GM23338 (cell line): ENCODE data around the gene PTGIR. TPM values are rescaled to one million over a fixed set of nuclear protein-coding genes. Genes with fewer than 3 reads are reported as not detected.

Source experiments
- ATAC-seq: fragments of 200-7000 bp; cut with Tn5 transposase; 3 replicates; pipeline ENCODE4 v1.9.1; 2020
- DNase-seq: peaks from one replicate; pipeline ENCODE4 v3.0.0-alpha.2; 2015; ENCODE audit warnings: low spot score
- H2AFZ ChIP-seq: fragments of 200-600 bp; sonication (generic); 2 replicates; pipeline ENCODE4 v1.8.0; 2016; ENCODE audit warnings: antibody characterized with exemption, mild to moderate bottlenecking, moderate library complexity
- H3F3A ChIP-seq: fragments of 200-600 bp; sonication (generic); replicated peaks from 2 replicates; pipeline ENCODE4 v1.8.0; 2017; ENCODE audit warnings: antibody characterized with exemption, mixed run types, low read depth
- H3K27ac ChIP-seq: fragments of 200-600 bp; sonication (generic); 2 replicates; pipeline ENCODE4 v1.6.1; 2016; ENCODE audit warnings: low read depth
- H3K27me3 ChIP-seq: fragments of 200-600 bp; sonication (generic); 2 replicates; pipeline ENCODE4 v1.8.0; 2016; ENCODE audit warnings: mild to moderate bottlenecking, mixed run types, moderate library complexity; ENCODE audit not compliant: insufficient read depth
- H3K36me3 ChIP-seq: fragments of 200-600 bp; sonication (generic); 2 replicates; pipeline ENCODE4 v1.8.0; 2016; ENCODE audit warnings: mild to moderate bottlenecking; ENCODE audit not compliant: insufficient read depth
- H3K4me1 ChIP-seq: fragments of 200-600 bp; sonication (generic); 2 replicates; pipeline ENCODE4 v1.8.0; 2016; ENCODE audit warnings: mild to moderate bottlenecking, moderate library complexity; ENCODE audit not compliant: insufficient read depth
- H3K4me2 ChIP-seq: fragments of 200-600 bp; sonication (generic); 2 replicates; pipeline ENCODE4 v1.7.1; 2017; ENCODE audit warnings: mixed run types
- H3K4me3 ChIP-seq: fragments of 200-600 bp; sonication (generic); 2 replicates; pipeline ENCODE4 v1.6.1; 2016; ENCODE audit warnings: mixed run types
- H3K79me2 ChIP-seq: fragments of 200-600 bp; sonication (generic); replicated peaks from 2 replicates; pipeline ENCODE4 v1.8.0; 2017; ENCODE audit warnings: mild to moderate bottlenecking; ENCODE audit not compliant: insufficient read depth
- H3K9me2 ChIP-seq: fragments of 200-600 bp; sonication (generic); 2 replicates; pipeline ENCODE4 v1.8.0; 2017; ENCODE audit not compliant: insufficient read depth
- H4K20me1 ChIP-seq: fragments of 200-600 bp; sonication (generic); replicated peaks from 2 replicates; pipeline ENCODE4 v1.8.0; 2017; ENCODE audit warnings: mild to moderate bottlenecking; ENCODE audit not compliant: insufficient read depth
- H3K27ac Mint-ChIP-seq: 2 replicates; pipeline ENCODE4 v1.8.0; 2020; ENCODE audit warnings: inconsistent platforms, mild to moderate bottlenecking, moderate library complexity, mixed read lengths
- H3K27me3 Mint-ChIP-seq: 3 replicates; pipeline ENCODE4 v1.8.0; 2022; ENCODE audit warnings: low read depth, mild to moderate bottlenecking, moderate library complexity, mixed read lengths, inconsistent platforms; ENCODE audit not compliant: insufficient read depth, poor library complexity
- H3K36me3 Mint-ChIP-seq: 3 replicates; pipeline ENCODE4 v1.8.0; 2021; ENCODE audit warnings: low read depth, mild to moderate bottlenecking, inconsistent platforms, moderate library complexity, mixed read lengths
- H3K4me1 Mint-ChIP-seq: 3 replicates; pipeline ENCODE4 v1.8.0; 2020; ENCODE audit warnings: mild to moderate bottlenecking, inconsistent platforms, mixed read lengths
- H3K4me3 Mint-ChIP-seq: 3 replicates; pipeline ENCODE4 v1.8.0; 2021; ENCODE audit warnings: moderate library complexity, mild to moderate bottlenecking, inconsistent platforms, mixed read lengths
- H3K9me3 Mint-ChIP-seq: 3 replicates; pipeline ENCODE4 v1.8.0; 2020; ENCODE audit warnings: moderate library complexity, mild to moderate bottlenecking, inconsistent platforms, mixed read lengths
- CREB1 ChIP-seq: fragments of 250-450 bp; sonication (Bioruptor Pico); IDR thresholded peaks from 2 replicates; pipeline ENCODE4 v1.5.0; 2020; ENCODE audit warnings: low read depth, mild to moderate bottlenecking, moderate library complexity
- CTCF ChIP-seq, 2 experiments: fragments of 200-600 bp in 1 of 2; sonication (generic) in 1 of 2; conservative IDR thresholded peaks; 2 replicates each; pipeline versions ENCODE4 v1.5.1 to v1.6.1; 2016 to 2017; ENCODE audit warnings: antibody characterized with exemption in 2 of 2, low read depth in 2 of 2, mild to moderate bottlenecking in 2 of 2, moderate library complexity in 1 of 2
- EZH2 ChIP-seq: fragments of 200-600 bp; sonication (generic); IDR thresholded peaks from one replicate; pipeline ENCODE4 v1.8.0; 2017; ENCODE audit warnings: antibody characterized with exemption, mild to moderate bottlenecking, low read depth; ENCODE audit not compliant: unreplicated experiment
- EZH2phosphoT487 ChIP-seq: fragments of 200-600 bp; sonication (generic); IDR thresholded peaks from one replicate; pipeline ENCODE4 v1.8.1; 2018; ENCODE audit warnings: antibody characterized with exemption; ENCODE audit not compliant: unreplicated experiment
- JUNB ChIP-seq: IDR thresholded peaks from one replicate; pipeline ENCODE4 v1.6.1; 2016; ENCODE audit warnings: antibody characterized with exemption; ENCODE audit not compliant: unreplicated experiment
- NANOG ChIP-seq: IDR thresholded peaks from 2 replicates; pipeline ENCODE4 v1.6.1; 2016; ENCODE audit warnings: antibody characterized with exemption, borderline replicate concordance
- POLR2AphosphoS5 ChIP-seq: IDR thresholded peaks from 2 replicates; pipeline ENCODE4 v1.6.1; 2016; ENCODE audit warnings: antibody characterized with exemption, low read depth
- STAT1 ChIP-seq: IDR thresholded peaks from one replicate; pipeline ENCODE4 v1.6.1; 2016; ENCODE audit warnings: antibody characterized with exemption; ENCODE audit not compliant: unreplicated experiment
- ZNF114 ChIP-seq: fragments of 250-450 bp; sonication (Bioruptor Pico); IDR thresholded peaks from 2 replicates; pipeline ENCODE4 v1.5.0; 2020; ENCODE audit warnings: mild to moderate bottlenecking, moderate library complexity
- ZNF331 ChIP-seq: fragments of 250-450 bp; sonication (Bioruptor Pico); IDR thresholded peaks from 2 replicates; pipeline ENCODE4 v1.5.0; 2020; ENCODE audit warnings: low read depth, mild to moderate bottlenecking, moderate library complexity
- polyA plus RNA-seq: library from polyadenylated mRNA; unstranded; fragments of >200 nt; fragmentation: Nextera tagmentation; extraction: Ambion mirVana; gene quantifications from 2 replicates; pipeline ENCODE4 v1.2.1, GENCODE V29; 2016
- total RNA-seq: library from RNA; depleted of rRNA; stranded (reverse); fragments of >200 nt; shearing (Covaris generic); gene quantifications from 2 replicates; pipeline ENCODE4 v1.2.3, GENCODE V29; 2014
- TF ChIP-seq, protein P1 (sequence below): IDR thresholded peaks from one replicate; pipeline ENCODE4 v1.6.1; 2018; ENCODE audit warnings: antibody characterized with exemption; ENCODE audit not compliant: unreplicated experiment
- TF ChIP-seq, protein P2 (sequence below): fragments of 250-450 bp; sonication (Bioruptor Pico); IDR thresholded peaks from 2 replicates; pipeline ENCODE4 v1.5.0; 2020; ENCODE audit warnings: mild to moderate bottlenecking, moderate library complexity
- TF ChIP-seq, protein P3 (sequence below): IDR thresholded peaks from 2 replicates; pipeline ENCODE4 v1.6.1; 2016; ENCODE audit warnings: antibody characterized with exemption

PTGIR gene
- total and polyA plus RNA-seq, 2 experiments from 2014 or later: not detected

DNA sequence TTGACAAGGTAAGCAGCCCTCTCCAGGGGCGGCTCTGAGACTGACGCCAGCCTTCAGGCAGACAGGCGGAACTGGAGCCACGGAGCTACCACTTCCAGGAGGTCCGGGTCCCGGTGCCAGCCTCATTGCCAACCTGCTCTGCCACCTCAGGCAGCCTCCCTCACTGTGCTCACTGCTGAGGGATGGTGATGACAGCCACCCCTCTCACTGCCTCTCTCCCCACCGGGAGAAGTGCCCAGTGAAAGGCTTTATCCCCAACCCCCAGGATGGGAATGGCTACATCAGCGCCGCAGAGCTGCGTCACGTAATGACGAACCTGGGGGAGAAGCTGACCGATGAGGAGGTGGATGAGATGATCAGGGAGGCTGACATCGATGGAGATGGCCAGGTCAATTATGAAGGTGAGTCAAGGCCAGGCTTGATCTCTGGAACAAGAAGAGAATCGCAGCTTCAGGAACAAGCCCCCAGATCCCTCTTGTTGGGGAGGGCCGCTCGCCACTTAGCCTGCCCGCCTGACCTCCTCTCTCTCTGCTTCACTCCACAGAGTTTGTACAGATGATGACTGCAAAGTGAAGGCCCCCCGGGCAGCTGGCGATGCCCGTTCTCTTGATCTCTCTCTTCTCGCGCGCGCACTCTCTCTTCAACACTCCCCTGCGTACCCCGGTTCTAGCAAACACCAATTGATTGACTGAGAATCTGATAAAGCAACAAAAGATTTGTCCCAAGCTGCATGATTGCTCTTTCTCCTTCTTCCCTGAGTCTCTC lies 16.1 kb downstream of the PTGIR start:
- TF ChIP-seq ZNF331 (CRISPR knock-in tag) (no peak), EZH2 (no peak), CREB1 (CRISPR knock-in tag) (no peak), POLR2AphosphoS5 (no peak), CTCF (conservative IDR thresholded peaks at IDR 0.05; ENCODE audit: low read depth in 2 of 2) (no peak), NANOG (no peak), ZNF114 (no peak), EZH2phosphoT487 (no peak), JUNB (no peak), STAT1 (no peak)
- TF ChIP-seq, protein P1, sequence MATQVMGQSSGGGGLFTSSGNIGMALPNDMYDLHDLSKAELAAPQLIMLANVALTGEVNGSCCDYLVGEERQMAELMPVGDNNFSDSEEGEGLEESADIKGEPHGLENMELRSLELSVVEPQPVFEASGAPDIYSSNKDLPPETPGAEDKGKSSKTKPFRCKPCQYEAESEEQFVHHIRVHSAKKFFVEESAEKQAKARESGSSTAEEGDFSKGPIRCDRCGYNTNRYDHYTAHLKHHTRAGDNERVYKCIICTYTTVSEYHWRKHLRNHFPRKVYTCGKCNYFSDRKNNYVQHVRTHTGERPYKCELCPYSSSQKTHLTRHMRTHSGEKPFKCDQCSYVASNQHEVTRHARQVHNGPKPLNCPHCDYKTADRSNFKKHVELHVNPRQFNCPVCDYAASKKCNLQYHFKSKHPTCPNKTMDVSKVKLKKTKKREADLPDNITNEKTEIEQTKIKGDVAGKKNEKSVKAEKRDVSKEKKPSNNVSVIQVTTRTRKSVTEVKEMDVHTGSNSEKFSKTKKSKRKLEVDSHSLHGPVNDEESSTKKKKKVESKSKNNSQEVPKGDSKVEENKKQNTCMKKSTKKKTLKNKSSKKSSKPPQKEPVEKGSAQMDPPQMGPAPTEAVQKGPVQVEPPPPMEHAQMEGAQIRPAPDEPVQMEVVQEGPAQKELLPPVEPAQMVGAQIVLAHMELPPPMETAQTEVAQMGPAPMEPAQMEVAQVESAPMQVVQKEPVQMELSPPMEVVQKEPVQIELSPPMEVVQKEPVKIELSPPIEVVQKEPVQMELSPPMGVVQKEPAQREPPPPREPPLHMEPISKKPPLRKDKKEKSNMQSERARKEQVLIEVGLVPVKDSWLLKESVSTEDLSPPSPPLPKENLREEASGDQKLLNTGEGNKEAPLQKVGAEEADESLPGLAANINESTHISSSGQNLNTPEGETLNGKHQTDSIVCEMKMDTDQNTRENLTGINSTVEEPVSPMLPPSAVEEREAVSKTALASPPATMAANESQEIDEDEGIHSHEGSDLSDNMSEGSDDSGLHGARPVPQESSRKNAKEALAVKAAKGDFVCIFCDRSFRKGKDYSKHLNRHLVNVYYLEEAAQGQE: no peak
- TF ChIP-seq, protein P2, sequence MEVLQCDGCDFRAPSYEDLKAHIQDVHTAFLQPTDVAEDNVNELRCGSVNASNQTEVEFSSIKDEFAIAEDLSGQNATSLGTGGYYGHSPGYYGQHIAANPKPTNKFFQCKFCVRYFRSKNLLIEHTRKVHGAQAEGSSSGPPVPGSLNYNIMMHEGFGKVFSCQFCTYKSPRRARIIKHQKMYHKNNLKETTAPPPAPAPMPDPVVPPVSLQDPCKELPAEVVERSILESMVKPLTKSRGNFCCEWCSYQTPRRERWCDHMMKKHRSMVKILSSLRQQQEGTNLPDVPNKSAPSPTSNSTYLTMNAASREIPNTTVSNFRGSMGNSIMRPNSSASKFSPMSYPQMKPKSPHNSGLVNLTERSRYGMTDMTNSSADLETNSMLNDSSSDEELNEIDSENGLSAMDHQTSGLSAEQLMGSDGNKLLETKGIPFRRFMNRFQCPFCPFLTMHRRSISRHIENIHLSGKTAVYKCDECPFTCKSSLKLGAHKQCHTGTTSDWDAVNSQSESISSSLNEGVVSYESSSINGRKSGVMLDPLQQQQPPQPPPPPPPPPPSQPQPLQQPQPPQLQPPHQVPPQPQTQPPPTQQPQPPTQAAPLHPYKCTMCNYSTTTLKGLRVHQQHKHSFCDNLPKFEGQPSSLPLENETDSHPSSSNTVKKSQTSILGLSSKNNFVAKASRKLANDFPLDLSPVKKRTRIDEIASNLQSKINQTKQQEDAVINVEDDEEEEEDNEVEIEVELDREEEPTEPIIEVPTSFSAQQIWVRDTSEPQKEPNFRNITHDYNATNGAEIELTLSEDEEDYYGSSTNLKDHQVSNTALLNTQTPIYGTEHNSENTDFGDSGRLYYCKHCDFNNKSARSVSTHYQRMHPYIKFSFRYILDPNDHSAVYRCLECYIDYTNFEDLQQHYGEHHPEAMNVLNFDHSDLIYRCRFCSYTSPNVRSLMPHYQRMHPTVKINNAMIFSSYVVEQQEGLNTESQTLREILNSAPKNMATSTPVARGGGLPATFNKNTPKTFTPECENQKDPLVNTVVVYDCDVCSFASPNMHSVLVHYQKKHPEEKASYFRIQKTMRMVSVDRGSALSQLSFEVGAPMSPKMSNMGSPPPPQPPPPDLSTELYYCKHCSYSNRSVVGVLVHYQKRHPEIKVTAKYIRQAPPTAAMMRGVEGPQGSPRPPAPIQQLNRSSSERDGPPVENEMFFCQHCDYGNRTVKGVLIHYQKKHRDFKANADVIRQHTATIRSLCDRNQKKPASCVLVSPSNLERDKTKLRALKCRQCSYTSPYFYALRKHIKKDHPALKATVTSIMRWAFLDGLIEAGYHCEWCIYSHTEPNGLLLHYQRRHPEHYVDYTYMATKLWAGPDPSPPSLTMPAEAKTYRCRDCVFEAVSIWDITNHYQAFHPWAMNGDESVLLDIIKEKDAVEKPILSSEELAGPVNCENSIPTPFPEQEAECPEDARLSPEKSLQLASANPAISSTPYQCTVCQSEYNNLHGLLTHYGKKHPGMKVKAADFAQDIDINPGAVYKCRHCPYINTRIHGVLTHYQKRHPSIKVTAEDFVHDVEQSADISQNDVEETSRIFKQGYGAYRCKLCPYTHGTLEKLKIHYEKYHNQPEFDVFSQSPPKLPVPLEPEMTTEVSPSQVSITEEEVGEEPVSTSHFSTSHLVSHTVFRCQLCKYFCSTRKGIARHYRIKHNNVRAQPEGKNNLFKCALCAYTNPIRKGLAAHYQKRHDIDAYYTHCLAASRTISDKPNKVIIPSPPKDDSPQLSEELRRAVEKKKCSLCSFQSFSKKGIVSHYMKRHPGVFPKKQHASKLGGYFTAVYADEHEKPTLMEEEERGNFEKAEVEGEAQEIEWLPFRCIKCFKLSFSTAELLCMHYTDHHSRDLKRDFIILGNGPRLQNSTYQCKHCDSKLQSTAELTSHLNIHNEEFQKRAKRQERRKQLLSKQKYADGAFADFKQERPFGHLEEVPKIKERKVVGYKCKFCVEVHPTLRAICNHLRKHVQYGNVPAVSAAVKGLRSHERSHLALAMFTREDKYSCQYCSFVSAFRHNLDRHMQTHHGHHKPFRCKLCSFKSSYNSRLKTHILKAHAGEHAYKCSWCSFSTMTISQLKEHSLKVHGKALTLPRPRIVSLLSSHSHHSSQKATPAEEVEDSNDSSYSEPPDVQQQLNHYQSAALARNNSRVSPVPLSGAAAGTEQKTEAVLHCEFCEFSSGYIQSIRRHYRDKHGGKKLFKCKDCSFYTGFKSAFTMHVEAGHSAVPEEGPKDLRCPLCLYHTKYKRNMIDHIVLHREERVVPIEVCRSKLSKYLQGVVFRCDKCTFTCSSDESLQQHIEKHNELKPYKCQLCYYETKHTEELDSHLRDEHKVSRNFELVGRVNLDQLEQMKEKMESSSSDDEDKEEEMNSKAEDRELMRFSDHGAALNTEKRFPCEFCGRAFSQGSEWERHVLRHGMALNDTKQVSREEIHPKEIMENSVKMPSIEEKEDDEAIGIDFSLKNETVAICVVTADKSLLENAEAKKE (CRISPR knock-in tag): no peak
- TF ChIP-seq, protein P3, sequence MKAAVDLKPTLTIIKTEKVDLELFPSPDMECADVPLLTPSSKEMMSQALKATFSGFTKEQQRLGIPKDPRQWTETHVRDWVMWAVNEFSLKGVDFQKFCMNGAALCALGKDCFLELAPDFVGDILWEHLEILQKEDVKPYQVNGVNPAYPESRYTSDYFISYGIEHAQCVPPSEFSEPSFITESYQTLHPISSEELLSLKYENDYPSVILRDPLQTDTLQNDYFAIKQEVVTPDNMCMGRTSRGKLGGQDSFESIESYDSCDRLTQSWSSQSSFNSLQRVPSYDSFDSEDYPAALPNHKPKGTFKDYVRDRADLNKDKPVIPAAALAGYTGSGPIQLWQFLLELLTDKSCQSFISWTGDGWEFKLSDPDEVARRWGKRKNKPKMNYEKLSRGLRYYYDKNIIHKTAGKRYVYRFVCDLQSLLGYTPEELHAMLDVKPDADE: no peak
- H3K27ac ChIP-seq: no peak overlapping the region
- H2AFZ ChIP-seq: no peak overlapping the region
- H3K27me3 Mint-ChIP-seq: peaks cover 13% of the 10 kb centered on the region
- no peak overlapping the region for H3K4me2 ChIP-seq
- ATAC-seq: no peak
- H3K4me1 Mint-ChIP-seq: peaks cover 1% of the 10 kb centered on the region
- peaks cover 4% of the 10 kb centered on the region for H3K4me1 ChIP-seq
- H3K9me2 ChIP-seq: no peaks in the 10 kb centered on the region
- H4K20me1 ChIP-seq: peaks cover 12% of the 10 kb centered on the region
- no peak for DNase-seq
- peaks cover 15% of the 10 kb centered on the region for H3K79me2 ChIP-seq
- H3K27ac Mint-ChIP-seq: no peak overlapping the region
- H3K27me3 ChIP-seq: no peaks in the 10 kb centered on the region
- peaks cover 40% of the 10 kb centered on the region for H3K36me3 Mint-ChIP-seq
- no peaks in the 10 kb centered on the region for H3K9me3 Mint-ChIP-seq
- no peak overlapping the region; the same call in 2 of the 3 replicates for H3K4me3 Mint-ChIP-seq
- H3K36me3 ChIP-seq: peaks cover 21% of the 10 kb centered on the region; the same call in 1 of the 2 replicates
- no peaks in the 10 kb centered on the region for H3F3A ChIP-seq
- H3K4me3 ChIP-seq: no peak overlapping the region
